Measurements from ENCODE around the gene TIMM10. TPM values are rescaled to one million over a fixed set of nuclear protein-coding genes. Genes with fewer than 3 reads are reported as not detected.
A peak's percentile ranks its signal among the peaks of the same experiment; 100 is the strongest.

Gene TIMM10
- total RNA-seq, 1 donor from 2014 or later: 61.0 TPM

DNA sequence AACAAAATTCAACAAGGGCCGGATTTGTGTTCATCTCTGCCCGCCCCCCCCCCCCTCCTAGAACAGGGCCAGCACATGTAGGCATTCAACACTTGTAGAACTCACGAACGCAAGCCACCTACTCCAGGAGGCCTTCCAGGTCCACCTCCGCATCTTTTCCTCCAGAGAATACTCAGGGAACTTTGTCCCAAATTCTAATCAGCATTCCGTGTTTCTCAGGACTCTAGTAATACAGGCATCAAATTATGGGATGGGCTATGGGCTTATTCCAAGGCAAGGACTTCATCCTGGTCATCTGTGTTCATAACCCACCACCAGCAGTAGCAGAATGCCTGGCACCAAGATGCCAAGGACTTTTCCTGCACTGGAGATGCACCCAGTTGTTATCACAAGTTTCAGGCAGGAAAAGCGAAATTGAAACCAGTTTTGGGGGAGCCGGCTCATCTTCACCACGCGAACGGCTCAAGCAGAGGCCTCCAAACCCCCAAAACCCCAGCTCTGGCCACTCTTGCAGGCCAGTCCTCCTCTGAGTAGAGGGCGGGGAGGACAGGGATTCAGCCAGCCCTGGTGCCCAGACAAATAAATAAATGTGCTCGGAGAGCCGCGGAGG, 36.5 kb upstream of the TIMM10 start:
- Histone ChIP-seq H3K4me3 (peak overlapping the region; percentile 85), H3K27ac (replicated peaks) (peak overlapping the region; percentile 90), H3K4me1 (peaks cover 40% of the 10 kb centered on the region), H3K9me3 (replicated peaks) (no peaks in the 10 kb centered on the region), H3K27me3 (ENCODE audit: low read depth) (peaks cover 8% of the 10 kb centered on the region), H3K36me3 (no peaks in the 10 kb centered on the region)
- TF ChIP-seq, protein P1, sequence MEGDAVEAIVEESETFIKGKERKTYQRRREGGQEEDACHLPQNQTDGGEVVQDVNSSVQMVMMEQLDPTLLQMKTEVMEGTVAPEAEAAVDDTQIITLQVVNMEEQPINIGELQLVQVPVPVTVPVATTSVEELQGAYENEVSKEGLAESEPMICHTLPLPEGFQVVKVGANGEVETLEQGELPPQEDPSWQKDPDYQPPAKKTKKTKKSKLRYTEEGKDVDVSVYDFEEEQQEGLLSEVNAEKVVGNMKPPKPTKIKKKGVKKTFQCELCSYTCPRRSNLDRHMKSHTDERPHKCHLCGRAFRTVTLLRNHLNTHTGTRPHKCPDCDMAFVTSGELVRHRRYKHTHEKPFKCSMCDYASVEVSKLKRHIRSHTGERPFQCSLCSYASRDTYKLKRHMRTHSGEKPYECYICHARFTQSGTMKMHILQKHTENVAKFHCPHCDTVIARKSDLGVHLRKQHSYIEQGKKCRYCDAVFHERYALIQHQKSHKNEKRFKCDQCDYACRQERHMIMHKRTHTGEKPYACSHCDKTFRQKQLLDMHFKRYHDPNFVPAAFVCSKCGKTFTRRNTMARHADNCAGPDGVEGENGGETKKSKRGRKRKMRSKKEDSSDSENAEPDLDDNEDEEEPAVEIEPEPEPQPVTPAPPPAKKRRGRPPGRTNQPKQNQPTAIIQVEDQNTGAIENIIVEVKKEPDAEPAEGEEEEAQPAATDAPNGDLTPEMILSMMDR (IDR thresholded peaks at IDR 0.05; ENCODE audit: borderline replicate concordance): no peak
- intact Hi-C loops (cut with micrococcal nuclease): loop anchor here (5.0 kb wide), 1 partner anchor 75 kb away; no protein-coding TSS in a partner anchor
- DNase-seq: no peak

DNA sequence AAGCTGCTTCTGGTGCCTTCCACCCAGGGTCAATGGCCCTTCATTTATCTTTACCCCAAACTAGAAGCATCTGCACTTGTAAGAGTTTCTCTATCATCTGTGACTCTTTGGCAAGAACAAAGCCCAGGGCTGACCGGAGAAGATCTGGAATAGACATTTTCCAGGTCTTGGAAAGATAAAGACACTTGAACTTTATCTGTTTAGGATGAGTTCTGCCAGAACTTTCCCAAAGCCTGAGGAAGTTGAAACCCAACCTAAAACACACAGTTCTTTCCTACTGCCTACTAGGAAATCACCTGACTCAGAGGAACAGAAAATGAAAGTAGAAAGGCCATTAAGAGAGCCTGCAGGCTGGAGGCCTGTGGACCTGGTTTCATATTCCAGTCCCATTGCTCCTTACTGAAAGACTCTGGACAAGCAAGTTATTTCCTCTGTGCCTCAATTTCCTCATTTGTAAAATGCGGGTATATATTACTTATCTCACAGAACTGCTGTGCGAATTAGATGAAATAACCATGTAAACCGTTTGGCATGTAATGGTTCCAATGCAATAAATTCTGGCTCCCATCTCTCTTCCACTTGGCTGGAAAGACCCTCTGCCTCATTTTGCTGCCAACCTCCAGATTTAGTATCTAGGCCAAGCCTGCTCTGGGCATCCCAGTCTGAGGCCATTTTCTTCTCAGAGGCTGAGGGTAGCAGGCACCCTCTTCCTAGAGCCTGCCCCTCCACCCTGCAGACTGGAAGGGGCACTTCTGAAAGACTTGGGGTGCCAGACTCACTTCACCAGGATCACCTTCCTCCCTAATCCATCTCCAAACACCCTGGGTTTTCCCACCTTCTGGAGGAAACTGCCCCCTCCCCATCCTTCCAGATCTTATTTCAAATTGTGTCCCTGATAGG, 35.7 kb upstream of the TIMM10 start:
- intact Hi-C loops (cut with micrococcal nuclease): loop anchor here (5.0 kb wide), 1 partner anchor 76 kb away; no protein-coding TSS in a partner anchor
- TF ChIP-seq, protein P1 (IDR thresholded peaks at IDR 0.05; ENCODE audit: borderline replicate concordance): no peak
- Histone ChIP-seq H3K27ac (replicated peaks) (peak overlapping the region; percentile 90), H3K36me3 (no peaks in the 10 kb centered on the region), H3K4me3 (peak overlapping the region; percentile 85), H3K4me1 (peaks cover 40% of the 10 kb centered on the region), H3K27me3 (ENCODE audit: low read depth) (peaks cover 8% of the 10 kb centered on the region), H3K9me3 (replicated peaks) (no peaks in the 10 kb centered on the region)
- no peak for DNase-seq

DNA sequence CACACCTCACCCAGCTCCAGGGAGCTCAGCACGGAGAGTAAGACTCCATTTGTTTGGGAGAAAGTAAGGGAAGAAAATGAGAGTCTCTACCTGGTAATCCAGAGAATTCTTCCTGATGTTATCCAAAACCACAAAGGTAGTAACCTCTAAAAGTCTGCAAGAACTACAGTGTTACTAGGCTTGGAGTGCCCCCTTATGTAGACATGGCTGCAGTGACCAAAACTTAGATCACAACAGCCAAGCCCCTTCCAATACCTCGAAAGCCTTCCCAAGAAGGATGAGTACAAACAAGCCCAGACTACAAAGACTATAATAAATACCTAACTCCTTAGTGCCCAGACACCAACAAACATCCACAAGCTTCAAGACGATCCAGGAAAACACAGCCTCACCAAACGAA, 32.0 kb upstream of the TIMM10 start:
- TF ChIP-seq, protein P1 (IDR thresholded peaks at IDR 0.05; ENCODE audit: borderline replicate concordance): no peak
- intact Hi-C loops (cut with micrococcal nuclease): no loop called here
- Histone ChIP-seq H3K9me3 (replicated peaks) (no peaks in the 10 kb centered on the region), H3K27ac (replicated peaks) (no peak overlapping the region), H3K27me3 (ENCODE audit: low read depth) (no peaks in the 10 kb centered on the region), H3K36me3 (peaks cover 20% of the 10 kb centered on the region), H3K4me3 (no peak overlapping the region), H3K4me1 (peaks cover 28% of the 10 kb centered on the region)
- DNase-seq: no peak

DNA sequence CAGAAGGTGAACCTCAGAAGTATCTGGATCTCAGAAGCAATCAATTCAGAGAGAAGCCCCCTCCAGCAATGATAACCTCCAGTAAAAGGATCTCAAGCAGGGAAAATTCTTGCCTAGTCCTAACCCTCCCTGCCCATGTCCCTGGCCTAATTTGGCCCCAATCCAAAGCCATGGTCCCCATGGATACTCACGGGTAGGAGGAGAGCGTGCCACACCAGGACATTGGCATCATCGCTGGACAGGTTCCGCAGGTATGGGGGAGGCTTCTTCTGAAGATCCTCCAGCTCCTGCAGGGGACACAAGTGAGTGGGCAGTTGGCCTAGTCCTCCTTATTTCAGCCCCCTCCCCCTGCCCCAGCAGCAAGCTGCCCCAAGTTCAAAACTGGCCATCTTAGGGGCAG, 29.6 kb upstream of the TIMM10 start:
- intact Hi-C loops (cut with micrococcal nuclease): no loop called here
- Histone ChIP-seq H3K27ac (replicated peaks) (no peak overlapping the region), H3K4me1 (peaks cover 4% of the 10 kb centered on the region), H3K27me3 (ENCODE audit: low read depth) (no peaks in the 10 kb centered on the region), H3K36me3 (peaks cover 44% of the 10 kb centered on the region), H3K4me3 (no peak overlapping the region), H3K9me3 (replicated peaks) (no peaks in the 10 kb centered on the region)
- no peak for DNase-seq
- TF ChIP-seq, protein P1 (IDR thresholded peaks at IDR 0.05; ENCODE audit: borderline replicate concordance): no peak

DNA sequence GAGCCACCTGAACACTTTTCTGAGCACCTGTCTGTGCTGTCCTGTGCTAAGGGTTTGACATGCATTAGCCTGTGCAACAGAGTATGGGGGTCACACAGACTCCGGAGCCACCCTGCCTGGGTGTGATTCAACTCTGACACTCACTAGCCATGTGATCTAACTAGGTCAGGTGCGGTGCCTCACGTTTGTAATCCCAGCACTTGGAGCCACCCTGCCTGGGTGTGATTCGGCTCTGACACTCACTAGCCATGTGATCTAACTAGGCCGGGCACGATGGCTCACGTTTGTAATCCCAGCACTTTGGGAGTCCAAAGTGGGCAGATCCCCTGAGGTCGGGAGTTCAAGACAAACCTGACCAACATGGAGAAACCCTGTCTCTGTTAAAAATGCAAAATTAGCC, 25.5 kb upstream of the TIMM10 start:
- H3K27me3 ChIP-seq (ENCODE audit: low read depth): no peaks in the 10 kb centered on the region
- intact Hi-C loops (cut with micrococcal nuclease): no loop called here
- TF ChIP-seq, protein P1 (IDR thresholded peaks at IDR 0.05; ENCODE audit: borderline replicate concordance): no peak
- H3K36me3 ChIP-seq: peaks cover 80% of the 10 kb centered on the region
- H3K4me1 ChIP-seq: no peaks in the 10 kb centered on the region
- no peak overlapping the region for H3K4me3 ChIP-seq
- DNase-seq: no peak
- H3K27ac ChIP-seq (replicated peaks): no peak overlapping the region
- no peaks in the 10 kb centered on the region for H3K9me3 ChIP-seq (replicated peaks)

Measured in left ventricle myocardium inferior (tissue), 1 donor.